Tibial nerve (tissue), 4 donors: ENCODE data around the gene MTA3. TPM values are rescaled to one million over a fixed set of nuclear protein-coding genes. Genes with fewer than 3 reads are reported as not detected.

Experiments
- DNase-seq, 2 donors: peaks; one replicate each; pipeline ENCODE4 v3.0.0-alpha.2; 2019; ENCODE audit warnings: low spot score in 2 of 2
- H3K27ac ChIP-seq, 4 donors: fragments of 200-600 bp; sonication (generic) in 3 of 4; one replicate each; pipeline ENCODE4 v1.5.1; 2017 to 2019; ENCODE audit warnings: mild to moderate bottlenecking in 1 of 4
- H3K27me3 ChIP-seq, 2 donors: fragments of 200-600 bp; sonication (generic) in 1 of 2; one replicate each; pipeline versions ENCODE4 v1.5.1 to v1.6.0; 2017 to 2019
- H3K36me3 ChIP-seq, 3 donors: fragments of 200-600 bp; sonication (generic); one replicate each; pipeline ENCODE4 v1.5.1; 2018 to 2019
- H3K4me1 ChIP-seq, 4 donors: fragments of 200-600 bp; sonication (generic) in 3 of 4; one replicate each; pipeline ENCODE4 v1.5.1; 2017 to 2019
- H3K4me3 ChIP-seq, 4 donors: fragments of 200-600 bp; sonication (generic) in 3 of 4; one replicate each; pipeline ENCODE4 v1.5.1; 2017 to 2019; ENCODE audit warnings: mild to moderate bottlenecking in 1 of 4, moderate library complexity in 1 of 4
- H3K9me3 ChIP-seq, 4 donors: fragments of 200-600 bp; sonication (generic) in 3 of 4; one replicate each; pipeline ENCODE4 v1.5.1; 2017 to 2019
- EP300 ChIP-seq, 2 donors: sonication (generic); formaldehyde crosslinking; IDR thresholded peaks; one replicate each; pipeline ENCODE4 v1.6.1; 2017; ENCODE audit warnings: antibody characterized with exemption in 2 of 2, mild to moderate bottlenecking in 1 of 2
- POLR2A ChIP-seq, 2 donors: fragments of 450-650 bp; IDR thresholded peaks; one replicate each; pipeline ENCODE4 v1.6.1; 2017; ENCODE audit warnings: antibody characterized with exemption in 2 of 2, mild to moderate bottlenecking in 2 of 2, moderate library complexity in 2 of 2
- WGBS, 2 donors: methylation state at CpG; one replicate each; pipeline ENCODE4 v1.1.5; 2018; 5-methylcytosine and 5-hydroxymethylcytosine counted together
- total RNA-seq, 4 donors: library from RNA; depleted of rRNA; stranded (reverse); fragments of >200 nt; gene quantifications; one replicate each; pipeline ENCODE4 v1.1.0, GENCODE V29; 2016
- TF ChIP-seq, protein P1 (sequence below), 5 experiments: fragments of 200-600 bp in 3 of 5; fragments of 450-650 bp in 2 of 5; sonication (generic) in 3 of 5; IDR thresholded peaks; one replicate each; pipeline ENCODE4 v1.5.1; 2016 to 2019; ENCODE audit warnings: antibody characterized with exemption in 5 of 5, mild to moderate bottlenecking in 3 of 5, moderate library complexity in 2 of 5

The MTA3 gene
- total RNA-seq, 4 donors from 2014 or later: 33.1 to 47.0 (median 42.5) TPM

DNA sequence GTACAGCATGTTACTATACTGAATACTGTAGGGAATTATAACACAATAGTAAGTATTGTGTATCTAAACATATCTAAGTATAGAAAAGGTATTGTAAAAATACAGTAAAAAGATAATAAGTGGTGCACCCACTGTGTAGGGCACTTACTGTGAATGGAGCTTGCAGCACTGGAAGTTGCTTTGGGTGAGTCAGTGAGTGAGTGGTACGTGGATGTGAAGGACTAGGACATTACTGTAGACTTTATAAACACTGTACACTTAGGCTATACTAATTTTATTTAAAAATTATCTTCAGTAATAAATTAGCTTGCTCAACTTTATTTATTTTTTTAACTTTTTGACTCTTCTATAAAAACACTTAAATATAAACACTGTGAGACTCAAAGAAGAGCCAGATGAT lies 82.6 kb downstream of the MTA3 start:
- Histone ChIP-seq H3K36me3 (peaks cover 0 to 23% (median 0%) of the 10 kb centered on the region in 3 donors), H3K4me1 (peaks cover 0 to 21% (median 7%) of the 10 kb centered on the region in 4 donors), H3K27me3 (no peaks in the 10 kb centered on the region), H3K27ac (no peak overlapping the region), H3K4me3 (no peak overlapping the region), H3K9me3 (no peaks in the 10 kb centered on the region)
- 89% methylated on average over 1 of the region's 1 CpG for WGBS, 2 donors
- DNase-seq: no peak
- TF ChIP-seq EP300 (IDR thresholded peaks at IDR 0.05) (no peak), POLR2A (IDR thresholded peaks at IDR 0.05) (no peak)
- TF ChIP-seq, protein P1, sequence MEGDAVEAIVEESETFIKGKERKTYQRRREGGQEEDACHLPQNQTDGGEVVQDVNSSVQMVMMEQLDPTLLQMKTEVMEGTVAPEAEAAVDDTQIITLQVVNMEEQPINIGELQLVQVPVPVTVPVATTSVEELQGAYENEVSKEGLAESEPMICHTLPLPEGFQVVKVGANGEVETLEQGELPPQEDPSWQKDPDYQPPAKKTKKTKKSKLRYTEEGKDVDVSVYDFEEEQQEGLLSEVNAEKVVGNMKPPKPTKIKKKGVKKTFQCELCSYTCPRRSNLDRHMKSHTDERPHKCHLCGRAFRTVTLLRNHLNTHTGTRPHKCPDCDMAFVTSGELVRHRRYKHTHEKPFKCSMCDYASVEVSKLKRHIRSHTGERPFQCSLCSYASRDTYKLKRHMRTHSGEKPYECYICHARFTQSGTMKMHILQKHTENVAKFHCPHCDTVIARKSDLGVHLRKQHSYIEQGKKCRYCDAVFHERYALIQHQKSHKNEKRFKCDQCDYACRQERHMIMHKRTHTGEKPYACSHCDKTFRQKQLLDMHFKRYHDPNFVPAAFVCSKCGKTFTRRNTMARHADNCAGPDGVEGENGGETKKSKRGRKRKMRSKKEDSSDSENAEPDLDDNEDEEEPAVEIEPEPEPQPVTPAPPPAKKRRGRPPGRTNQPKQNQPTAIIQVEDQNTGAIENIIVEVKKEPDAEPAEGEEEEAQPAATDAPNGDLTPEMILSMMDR (IDR thresholded peaks at IDR 0.05): no peak

DNA sequence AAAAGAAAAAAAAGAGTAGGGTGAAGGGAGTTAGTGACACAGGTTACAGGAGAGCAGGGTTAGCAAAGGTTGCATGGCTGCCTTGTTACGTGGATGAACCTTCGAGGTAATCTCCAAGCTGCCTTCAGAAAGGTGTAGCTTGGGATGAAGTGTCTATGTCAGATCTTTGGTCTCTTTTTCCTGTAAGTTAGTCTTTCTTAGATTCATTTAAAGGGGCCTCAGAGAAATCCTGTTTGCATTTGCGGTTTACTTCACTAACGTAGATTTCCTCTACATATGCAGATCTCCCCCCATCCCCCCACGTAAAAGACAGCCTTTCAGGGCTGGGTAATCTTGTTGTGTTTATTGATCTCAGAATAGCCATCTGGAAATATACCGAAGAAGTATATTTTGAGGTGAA lies 83.7 kb downstream of the MTA3 start:
- Histone ChIP-seq H3K36me3 (peaks cover 0 to 22% (median 0%) of the 10 kb centered on the region in 3 donors), H3K9me3 (no peaks in the 10 kb centered on the region), H3K4me1 (peaks cover 0 to 21% (median 7%) of the 10 kb centered on the region in 4 donors), H3K27ac (no peak overlapping the region), H3K4me3 (no peak overlapping the region), H3K27me3 (no peaks in the 10 kb centered on the region)
- TF ChIP-seq POLR2A (IDR thresholded peaks at IDR 0.05): no peak
- no peak for TF ChIP-seq EP300 (IDR thresholded peaks at IDR 0.05)
- TF ChIP-seq, protein P1 (IDR thresholded peaks at IDR 0.05): no peak
- no peak for DNase-seq
- 91 to 93% methylated on average over 6 of the region's 6 CpGs for WGBS, 2 donors

DNA sequence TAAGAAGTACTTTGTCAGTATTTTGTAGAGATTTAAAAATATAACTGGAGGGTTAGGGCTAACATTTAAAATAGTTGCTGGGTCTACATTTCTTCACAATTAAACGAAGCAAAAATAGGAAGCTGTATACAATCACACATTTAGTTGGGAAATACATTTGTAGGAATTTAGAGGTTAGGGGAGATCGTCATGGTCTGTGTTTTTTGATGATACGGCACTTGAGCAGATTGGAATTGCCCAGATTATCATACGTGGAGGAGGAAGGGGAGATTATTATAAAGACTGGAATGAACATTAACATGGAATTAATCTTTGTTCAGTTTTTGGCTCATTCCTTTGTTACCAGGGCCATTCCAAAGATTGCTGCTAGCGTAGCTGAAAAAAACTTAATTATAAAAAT lies 84.6 kb downstream of the MTA3 start:
- Histone ChIP-seq H3K27me3 (no peaks in the 10 kb centered on the region), H3K9me3 (no peaks in the 10 kb centered on the region), H3K36me3 (peaks cover 0 to 15% (median 0%) of the 10 kb centered on the region in 3 donors), H3K4me3 (no peak overlapping the region), H3K4me1 (peaks cover 0 to 21% (median 7%) of the 10 kb centered on the region in 4 donors), H3K27ac (no peak overlapping the region)
- TF ChIP-seq POLR2A (IDR thresholded peaks at IDR 0.05): no peak
- TF ChIP-seq, protein P1 (IDR thresholded peaks at IDR 0.05): no peak
- TF ChIP-seq EP300 (IDR thresholded peaks at IDR 0.05): no peak
- DNase-seq: no peak
- 53 to 54% methylated on average over 5 of the region's 5 CpGs for WGBS, 2 donors

DNA sequence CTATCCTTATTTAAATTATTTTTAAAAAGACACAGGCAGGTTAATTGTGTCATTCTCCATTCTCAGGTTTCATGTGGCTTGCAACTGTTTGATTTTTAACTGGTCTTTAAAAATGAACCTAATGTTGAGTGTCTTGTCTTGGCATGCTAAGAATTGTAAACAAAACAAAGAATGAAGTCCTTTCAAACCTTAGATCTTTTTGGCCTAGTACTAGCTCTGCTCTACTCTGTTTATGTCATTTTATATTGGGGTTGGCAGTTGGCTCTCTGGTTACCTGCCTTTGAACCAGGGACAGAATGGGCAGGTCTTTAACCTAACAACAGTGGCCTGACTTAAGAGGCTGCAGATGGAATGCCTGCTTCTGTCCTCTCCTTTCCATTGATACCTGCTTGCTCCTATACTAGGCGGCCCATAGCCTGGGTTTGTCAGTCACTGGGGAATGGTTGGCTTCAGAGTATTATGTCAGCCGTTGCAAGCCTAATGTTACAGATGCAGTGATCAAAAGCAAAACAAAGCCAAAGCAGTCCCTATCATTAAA lies 85.5 kb downstream of the MTA3 start:
- peaks cover 0 to 21% (median 7%) of the 10 kb centered on the region in 4 donors for H3K4me1 ChIP-seq
- no peak overlapping the region for H3K27ac ChIP-seq
- TF ChIP-seq, protein P1 (IDR thresholded peaks at IDR 0.05): no peak
- H3K4me3 ChIP-seq: no peak overlapping the region
- peaks cover 0 to 12% (median 0%) of the 10 kb centered on the region in 3 donors for H3K36me3 ChIP-seq
- no peaks in the 10 kb centered on the region for H3K27me3 ChIP-seq
- no peak for DNase-seq
- no peaks in the 10 kb centered on the region for H3K9me3 ChIP-seq
- WGBS, 2 donors: 68 to 81% methylated on average over 2 of the region's 2 CpGs

DNA sequence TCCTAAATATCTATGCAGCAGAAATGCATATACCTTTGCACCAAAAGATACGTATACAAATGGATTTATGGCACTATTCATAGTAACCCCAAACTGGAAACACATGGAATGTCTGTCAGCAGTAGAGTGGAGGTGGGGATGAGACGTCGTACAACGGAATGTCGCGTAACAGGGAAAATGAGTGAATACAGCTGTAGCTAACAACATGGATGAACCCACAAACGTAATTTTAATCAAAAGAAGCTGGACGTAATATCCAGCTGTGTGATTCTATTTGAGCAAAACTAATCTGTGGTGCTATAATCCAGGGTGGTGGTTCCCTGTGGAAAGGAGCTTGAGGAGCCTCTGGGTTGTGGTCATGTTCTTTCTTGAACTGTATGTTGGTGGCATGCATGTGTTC lies 89.9 kb downstream of the MTA3 start:
- WGBS, 2 donors: 81 to 89% methylated on average over 8 of the region's 8 CpGs
- TF ChIP-seq POLR2A (IDR thresholded peaks at IDR 0.05) (no peak), EP300 (IDR thresholded peaks at IDR 0.05) (no peak)
- TF ChIP-seq, protein P1 (IDR thresholded peaks at IDR 0.05): no peak
- H3K36me3 ChIP-seq: peaks cover 0 to 12% (median 0%) of the 10 kb centered on the region in 3 donors
- no peaks in the 10 kb centered on the region for H3K27me3 ChIP-seq
- H3K9me3 ChIP-seq: no peaks in the 10 kb centered on the region
- H3K4me1 ChIP-seq: peaks cover 0 to 21% (median 7%) of the 10 kb centered on the region in 4 donors
- no peak overlapping the region for H3K4me3 ChIP-seq
- H3K27ac ChIP-seq: no peak overlapping the region
- DNase-seq: no peak
